SKM-1 treated with dmso at 0.1 percent for 144 hours (cell line): ENCODE measurements around the gene ZBTB16.

Experiments
- DNase-seq: peaks from one replicate; lab custom pipeline; 2025; ENCODE audit not compliant: unreplicated experiment; lab: John Stamatoyannopoulos, UW

The ZBTB16 gene

DNA sequence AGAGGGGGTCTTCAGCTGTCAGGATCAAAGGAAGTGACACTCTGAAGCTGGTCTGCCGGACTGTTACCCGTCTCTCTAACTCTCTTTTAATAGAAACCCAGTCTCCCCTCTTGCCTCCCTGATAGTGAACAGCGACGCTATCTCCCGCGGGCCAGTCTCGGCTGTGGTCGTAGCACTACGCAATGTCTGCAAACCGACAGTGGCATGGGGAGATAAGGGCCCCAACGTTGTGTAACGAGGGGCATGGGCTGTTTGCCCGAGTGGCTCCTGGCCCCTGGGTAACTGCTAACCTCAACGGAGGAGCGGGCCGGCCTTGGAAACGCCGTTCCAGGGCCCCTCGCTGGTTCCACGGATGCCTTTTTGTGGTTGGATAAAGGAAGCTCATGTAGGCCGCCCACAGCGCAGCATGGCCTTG is 23.3 kb downstream of the ZBTB16 start:
- DNase-seq = peak; percentile 94

GRCh38 chr11:114083391-114084252 is 24.1 kb downstream of the ZBTB16 start:
- DNase-seq = peak; percentile 53

DNA sequence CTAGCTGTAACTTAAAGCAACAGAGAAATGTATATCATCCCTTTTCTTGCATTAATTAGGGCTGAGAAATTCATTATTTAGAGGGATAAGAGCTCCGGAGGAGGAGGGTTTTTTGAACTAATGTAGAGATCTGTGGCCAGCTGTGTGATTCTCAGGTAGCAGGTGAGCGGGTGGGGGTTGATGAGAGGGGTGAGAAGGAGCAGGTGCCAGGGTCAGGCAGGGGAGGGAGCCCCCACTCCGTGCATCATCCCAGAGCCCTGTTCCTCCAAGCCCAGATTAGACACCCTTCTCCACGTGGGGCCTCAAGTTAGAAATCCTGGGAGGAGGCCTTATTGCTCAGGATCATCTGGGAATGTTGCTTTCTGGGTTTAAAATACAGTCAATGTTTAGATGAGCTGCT is 24.9 kb downstream of the ZBTB16 start:
- no peak for DNase-seq

DNA sequence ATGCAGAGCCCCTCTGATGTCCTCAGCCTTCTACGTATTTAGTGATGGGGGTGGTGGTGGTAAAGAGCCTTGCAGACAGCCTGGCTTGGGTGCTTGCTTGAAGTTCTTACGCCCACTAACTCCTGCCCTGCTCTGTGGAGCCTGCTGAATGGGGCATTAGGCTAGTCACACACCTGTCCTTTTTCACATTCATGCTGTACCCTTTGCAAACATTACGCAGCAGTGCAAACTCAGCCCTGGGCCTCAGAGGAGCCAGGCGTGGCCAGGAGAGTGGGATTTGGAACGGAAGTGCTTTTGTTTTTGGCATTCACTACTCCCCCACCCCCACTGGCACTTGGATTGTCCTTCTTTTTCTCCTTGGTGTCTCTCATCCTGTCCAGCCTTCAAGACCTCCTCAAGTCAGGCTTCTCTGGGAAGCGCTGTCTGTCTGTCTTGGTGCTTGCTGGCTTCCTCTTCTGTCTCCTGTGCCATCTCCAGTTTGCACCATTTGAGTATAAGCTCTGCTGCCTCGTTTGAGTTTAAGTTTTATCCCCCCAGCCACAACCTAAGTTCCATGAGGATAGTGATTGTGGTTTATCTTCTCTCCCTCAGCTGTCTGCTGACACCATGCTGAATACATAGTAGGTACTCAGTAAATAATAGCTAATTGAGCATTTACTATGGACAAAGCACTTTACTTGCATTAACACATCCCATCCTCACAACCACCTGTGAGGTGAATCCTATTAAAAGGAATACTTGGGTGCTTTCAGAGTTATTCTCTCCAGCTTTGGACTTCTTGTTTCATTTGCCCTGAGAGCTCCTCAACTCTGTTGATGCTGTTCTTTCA is 26.7 kb downstream of the ZBTB16 start:
- no peak for DNase-seq

GRCh38 chr11:114087025-114087424 is 27.5 kb downstream of the ZBTB16 start:
- peak; percentile 52 for DNase-seq

DNA sequence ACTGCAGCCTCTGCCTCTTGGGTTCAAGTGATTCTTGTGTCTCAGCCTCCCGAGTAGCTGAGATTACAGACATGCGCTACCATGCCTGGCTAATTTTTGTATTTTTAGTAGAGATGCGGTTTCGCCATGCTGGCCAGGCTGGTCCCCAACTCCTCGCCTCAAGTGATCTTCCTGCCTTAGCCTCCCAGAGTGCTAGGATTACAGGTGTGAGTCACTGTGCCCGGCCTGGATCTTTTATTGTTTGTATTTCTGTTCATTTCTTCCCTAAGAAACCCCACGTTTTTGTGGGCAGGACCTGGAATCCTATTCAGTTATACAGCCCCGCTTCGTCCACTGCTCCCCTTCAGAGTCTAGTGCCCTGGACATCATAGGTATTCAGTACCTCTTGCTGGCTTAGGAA is 28.7 kb downstream of the ZBTB16 start:
- no peak for DNase-seq

- no peak for DNase-seq
Observed at GRCh38 chr11:114088836-114089235, 29.3 kb downstream of the ZBTB16 start.

- no peak for DNase-seq
Observed at GRCh38 chr11:114089748-114090147, 30.2 kb downstream of the ZBTB16 start.

GRCh38 chr11:114090225-114090910 is 30.9 kb downstream of the ZBTB16 start:
- DNase-seq = no peak

DNA sequence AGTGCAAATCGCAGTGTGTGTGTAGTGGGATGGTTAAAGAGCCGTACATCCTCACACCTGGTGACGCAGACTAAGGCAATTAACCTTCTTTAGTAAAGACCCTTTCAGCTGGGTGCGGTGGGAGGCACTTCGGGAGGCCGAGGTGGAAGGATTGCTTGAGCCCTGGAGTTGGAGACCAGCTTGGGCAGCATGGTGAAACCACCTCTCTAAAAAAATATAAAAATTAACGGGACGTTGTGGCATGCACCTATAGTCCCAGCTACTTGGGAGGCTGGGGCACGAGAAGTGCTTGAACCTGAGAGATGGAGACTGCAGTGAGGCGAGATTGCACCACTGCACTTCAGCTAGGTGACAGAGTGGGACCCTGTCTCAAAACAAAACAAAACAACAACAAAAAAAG is 31.5 kb downstream of the ZBTB16 start:
- DNase-seq = no peak

GRCh38 chr11:114091516-114092397 is 32.2 kb downstream of the ZBTB16 start:
- no peak for DNase-seq

DNA sequence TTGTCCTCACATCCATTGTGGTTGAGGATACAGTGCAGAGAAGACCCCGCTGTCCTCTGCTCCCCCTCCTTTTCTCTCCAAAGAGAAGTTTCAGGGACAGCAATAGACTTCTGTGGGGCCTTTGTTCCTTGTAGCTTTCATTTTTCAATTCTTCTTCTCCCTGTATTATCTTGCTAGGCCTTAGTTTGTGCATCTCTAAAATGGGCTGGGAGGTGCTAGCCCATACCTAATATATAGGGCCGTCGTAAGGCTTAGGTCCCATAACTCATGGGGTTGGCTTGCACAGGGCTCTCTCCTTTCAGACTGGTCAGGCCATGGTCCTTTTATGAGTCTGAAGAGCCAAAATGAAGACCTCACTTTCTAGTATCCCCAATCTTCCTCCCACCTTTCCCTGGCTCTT is 33.0 kb downstream of the ZBTB16 start:
- no peak for DNase-seq

- DNase-seq = no peak
Observed at GRCh38 chr11:114092953-114093352, 33.4 kb downstream of the ZBTB16 start.

- DNase-seq = no peak
Observed at GRCh38 chr11:114094516-114094915, 35.0 kb downstream of the ZBTB16 start.

DNA sequence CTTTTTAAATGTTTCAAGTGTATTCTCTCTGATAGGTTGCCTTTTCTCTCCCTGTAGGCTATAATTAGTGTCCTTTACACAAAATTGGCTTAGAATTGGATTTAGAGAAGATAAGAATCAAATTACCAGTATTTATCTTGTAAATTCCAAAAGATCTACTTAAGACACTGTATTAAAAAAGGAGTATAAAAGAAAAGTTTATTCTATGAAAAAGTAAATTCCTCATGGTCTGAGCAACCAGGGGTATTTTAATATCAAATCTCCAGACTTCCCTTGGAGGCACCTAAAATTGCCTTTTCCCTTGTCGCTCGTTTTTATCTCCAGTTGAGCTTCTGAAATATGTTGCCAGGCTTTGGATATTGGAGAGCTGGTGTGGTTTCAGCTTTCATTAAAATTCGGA is 36.4 kb downstream of the ZBTB16 start:
- no peak for DNase-seq

DNA sequence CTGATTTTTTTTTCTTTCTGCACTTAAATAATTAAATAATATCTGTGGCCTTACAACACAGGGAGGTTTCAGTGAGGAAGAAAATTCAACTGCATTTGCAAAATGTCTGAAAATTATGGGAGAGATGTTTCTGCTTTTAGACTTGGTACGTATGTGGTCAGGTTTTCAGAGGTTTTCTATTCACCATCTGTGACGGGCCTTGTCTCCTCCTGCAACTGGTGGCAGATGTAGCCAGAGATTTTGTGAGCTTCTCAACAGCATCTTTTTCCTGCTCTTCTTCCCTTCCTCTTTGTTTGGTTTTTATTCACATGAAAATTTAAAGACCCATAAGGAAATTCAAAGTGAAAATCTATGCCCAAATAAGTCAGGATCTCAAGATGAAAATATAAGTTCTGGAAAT is 38.3 kb downstream of the ZBTB16 start:
- DNase-seq = no peak

DNA sequence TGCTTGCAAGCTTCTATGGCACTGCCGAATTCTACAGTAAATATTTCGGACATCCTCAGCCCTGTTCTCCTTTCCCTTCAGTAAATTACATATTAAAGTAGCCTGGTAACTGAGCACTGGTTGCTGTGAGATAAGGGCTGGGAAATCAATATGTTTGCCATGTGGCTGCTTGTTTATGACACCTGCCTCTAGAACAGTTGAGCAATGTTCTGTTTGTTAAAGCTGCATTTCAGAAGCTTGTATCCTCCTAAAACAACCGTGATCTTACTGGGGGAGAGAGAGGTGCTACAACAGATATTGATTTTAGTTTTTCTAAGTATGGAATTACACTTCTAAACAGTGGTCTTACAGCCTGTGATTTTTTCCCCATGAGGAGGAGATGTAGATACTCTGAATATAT is 39.4 kb downstream of the ZBTB16 start:
- DNase-seq = no peak

GRCh38 chr11:114099392-114100178 is 40.1 kb downstream of the ZBTB16 start:
- DNase-seq = no peak

GRCh38 chr11:114102993-114103896 is 43.7 kb downstream of the ZBTB16 start:
- no peak for DNase-seq
